Naive thymus-derived CD4-positive, alpha-beta T cell (primary cell): ENCODE results near the gene STK39. TPM values are rescaled to one million over a fixed set of nuclear protein-coding genes. Genes with fewer than 3 reads are reported as not detected.

Experiments used
- ATAC-seq: fragments of 150-1000 bp; cut with Tn5 transposase; 2 replicates; pipeline ENCODE4 v1.10.0; 2021; ENCODE audit warnings: mild to moderate bottlenecking, moderate library complexity
- CTCF ChIA-PET: fragments of 350-600 bp; sonication (Branson Sonifier 250); formaldehyde crosslinking; loops from one replicate; lab custom pipeline; 2021; ENCODE audit warnings: antibody characterized with exemption; lab: Charles Lee
- POLR2A ChIA-PET: fragments of 350-600 bp; sonication (Branson Sonifier 250); formaldehyde crosslinking; loops from one replicate; lab custom pipeline; 2021; ENCODE audit warnings: antibody characterized with exemption, inconsistent platforms; lab: Charles Lee
- DNase-seq, 9 donors: peaks; one replicate each; pipeline versions ENCODE4 v3.0.0 to v3.0.0-alpha.2; 2020 to 2022; ENCODE audit warnings: mixed read lengths in 1 of 9
- H3K27ac ChIP-seq: one replicate; pipeline ENCODE4 v1.7.0; 2013; ENCODE audit warnings: mild to moderate bottlenecking, low read depth, low read length, moderate library complexity
- H3K27me3 ChIP-seq, 2 donors: one replicate each; pipeline ENCODE4 v1.7.0; 2013; ENCODE audit warnings: low read length in 2 of 2, mild to moderate bottlenecking in 2 of 2, moderate library complexity in 2 of 2; ENCODE audit not compliant: control insufficient read depth in 2 of 2, insufficient read depth in 2 of 2
- H3K36me3 ChIP-seq, 3 experiments: 1 replicate in 2 of 3; 2 replicates in 1 of 3; pipeline ENCODE4 v1.7.0; 2013; ENCODE audit warnings: low read length in 3 of 3, mild to moderate bottlenecking in 3 of 3, moderate library complexity in 1 of 3; ENCODE audit not compliant: insufficient read depth in 3 of 3, control insufficient read depth in 2 of 3
- H3K4me1 ChIP-seq, 2 donors: one replicate each; pipeline ENCODE4 v1.7.0; 2013; ENCODE audit warnings: low read length in 2 of 2, mild to moderate bottlenecking in 2 of 2, moderate library complexity in 1 of 2; ENCODE audit not compliant: control insufficient read depth in 2 of 2, insufficient read depth in 2 of 2
- H3K4me3 ChIP-seq: 2 replicates; pipeline ENCODE4 v1.7.0; 2013; ENCODE audit warnings: mild to moderate bottlenecking, low read length
- H3K9me3 ChIP-seq, 3 experiments: 1 replicate in 2 of 3; 2 replicates in 1 of 3; pipeline ENCODE4 v1.7.0; 2013; ENCODE audit warnings: low read length in 3 of 3; ENCODE audit not compliant: control insufficient read depth in 2 of 3
- H3K27ac Mint-ChIP-seq, 9 donors: one replicate each; pipeline ENCODE4 v1.8.0; 2020 to 2022; ENCODE audit warnings: mixed read lengths in 9 of 9, mild to moderate bottlenecking in 8 of 9, moderate library complexity in 5 of 9, inconsistent platforms in 2 of 9
- H3K27me3 Mint-ChIP-seq, 5 donors: one replicate each; pipeline ENCODE4 v1.8.0; 2021 to 2022; ENCODE audit warnings: mixed read lengths in 5 of 5, mild to moderate bottlenecking in 1 of 5
- H3K36me3 Mint-ChIP-seq, 5 donors: one replicate each; pipeline ENCODE4 v1.8.0; 2020 to 2022; ENCODE audit warnings: mixed read lengths in 5 of 5, mild to moderate bottlenecking in 3 of 5, inconsistent platforms in 1 of 5
- H3K4me1 Mint-ChIP-seq, 7 donors: one replicate each; pipeline ENCODE4 v1.8.0; 2020 to 2022; ENCODE audit warnings: mixed read lengths in 7 of 7, mild to moderate bottlenecking in 3 of 7, inconsistent platforms in 1 of 7
- H3K4me3 Mint-ChIP-seq, 10 donors: one replicate each; pipeline ENCODE4 v1.8.0; 2020 to 2022; ENCODE audit warnings: mild to moderate bottlenecking in 10 of 10, mixed read lengths in 10 of 10, moderate library complexity in 6 of 10, inconsistent platforms in 2 of 10
- H3K9me3 Mint-ChIP-seq, 11 donors: one replicate each; pipeline ENCODE4 v1.8.0; 2020 to 2022; ENCODE audit warnings: mixed read lengths in 11 of 11, mild to moderate bottlenecking in 4 of 11, inconsistent platforms in 1 of 11, moderate library complexity in 1 of 11
- intact Hi-C, 2 donors: fragments of 100-400 bp; cut with micrococcal nuclease; formaldehyde crosslinking; loops; one replicate each; pipeline ENCODE4 v1.15.1; 2023
- polyA plus RNA-seq, 2 donors: library from polyadenylated mRNA; unstranded; fragments of 300-500 nt; fragmentation: Illumina TruSeq; gene quantifications; one replicate each; pipeline ENCODE4 v1.2.3, GENCODE V29; 2021
- total RNA-seq, 6 experiments: library from RNA in 5 of 6; stranded (reverse) in 5 of 6; gene quantifications; 1 replicate in 5 of 6; 2 replicates in 1 of 6; pipeline ENCODE4 v1.2.3 and lab custom pipeline; 2021 to 2026

STK39 gene
- total and polyA plus RNA-seq, 7 experiments from 2014 or later: 2.7 to 33.9 (median 16.9) TPM

DNA sequence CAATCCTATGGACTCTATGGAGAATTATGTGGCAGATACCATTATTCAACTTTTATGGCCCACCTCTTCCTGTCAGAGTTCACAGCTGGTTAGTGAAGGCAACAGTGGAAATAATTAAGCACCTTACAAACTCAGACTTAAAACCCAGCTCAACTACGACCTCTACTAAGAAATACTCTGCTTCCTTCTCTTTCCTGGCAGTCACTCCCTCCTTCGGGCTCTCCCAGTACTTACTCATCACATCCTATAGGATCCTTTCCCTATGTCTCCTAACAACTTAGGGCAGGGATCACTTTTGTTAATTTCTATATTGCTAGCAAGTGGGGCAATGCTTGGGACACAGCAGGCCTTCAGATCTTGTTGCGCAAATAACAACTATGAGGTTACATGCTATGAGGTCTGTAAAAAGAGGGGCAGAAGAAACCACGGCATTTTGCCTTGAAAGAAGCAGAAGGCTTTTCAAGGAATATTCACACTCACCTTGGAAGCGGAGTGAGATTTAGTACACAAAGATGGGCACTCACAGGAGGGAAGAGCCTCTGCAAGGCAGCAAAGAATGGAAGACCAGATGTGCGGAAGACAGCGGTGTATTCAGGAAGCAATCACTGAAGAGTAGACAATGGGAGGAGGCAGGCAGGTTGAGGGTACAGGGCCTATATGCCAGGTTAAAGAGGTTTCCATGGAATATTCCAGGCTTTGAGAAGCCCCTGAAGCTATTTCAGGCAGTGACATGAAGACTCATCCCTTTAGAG lies 2.1 kb downstream of the STK39 start:
- no peaks in the 10 kb centered on the region for H3K27me3 ChIP-seq
- DNase-seq: no peak
- H3K4me3 Mint-ChIP-seq: peak overlapping the region; percentile 55 to 92 (median 82)
- peaks cover 0 to 11% (median 0%) of the 10 kb centered on the region in 5 donors for H3K27me3 Mint-ChIP-seq
- H3K9me3 Mint-ChIP-seq: no peaks in the 10 kb centered on the region
- H3K4me3 ChIP-seq: peak overlapping the region; percentile 5
- ChIA-PET POLR2A (no interaction called here), CTCF (interaction anchor here (1.0 kb wide), 1 partner anchor 18 kb away, joined by 3 read pairs; no protein-coding TSS in a partner anchor)
- H3K9me3 ChIP-seq: no peaks in the 10 kb centered on the region
- peak overlapping the region; percentile 25 to 94 (median 81) for H3K27ac Mint-ChIP-seq
- peaks cover 0 to 2% (median 0%) of the 10 kb centered on the region in 5 donors for H3K36me3 Mint-ChIP-seq
- ATAC-seq: no peak
- H3K4me1 Mint-ChIP-seq: peaks cover 16 to 49% (median 42%) of the 10 kb centered on the region in 7 donors
- intact Hi-C loops: loop anchor here (2.0 to 10.0 kb wide), 8 partner anchors 32 to 1580 kb away; partner anchors contain the start of genes CERS6 (in 1 of the 2), CFAP210 (in 1 of the 2), LRP2 (in 1 of the 2) and METTL5 (in 1 of the 2)
- peaks cover 42 to 44% of the 10 kb centered on the region in 2 donors for H3K4me1 ChIP-seq
- no peaks in the 10 kb centered on the region for H3K36me3 ChIP-seq
- peak overlapping the region; percentile 31 for H3K27ac ChIP-seq

DNA sequence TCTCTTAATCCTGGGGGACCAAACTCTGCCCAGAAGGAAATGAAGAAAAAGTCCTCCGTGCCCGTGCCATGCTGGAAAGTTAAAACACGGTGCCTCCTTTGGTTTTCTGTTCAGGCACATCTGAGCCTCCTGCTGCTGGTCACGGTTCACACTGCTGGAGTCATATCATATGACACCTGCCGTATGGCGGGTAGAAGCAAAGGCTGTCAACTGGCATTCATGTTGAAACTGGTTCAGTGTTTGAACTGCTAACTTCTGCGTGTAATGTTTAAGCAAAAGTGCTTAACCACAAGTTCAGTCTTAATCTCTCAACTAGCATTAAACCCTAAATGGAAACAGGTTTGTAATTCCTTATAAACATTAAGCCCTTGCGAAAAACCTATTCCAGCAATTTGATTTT lies 3.1 kb downstream of the STK39 start:
- ATAC-seq (peak; percentile 33), DNase-seq (peak in 8 of 9 donors; percentile 34 to 59 (median 39))
- ChIA-PET CTCF (no interaction called here), POLR2A (interaction anchor here (0.6 kb wide), 1 partner anchor 796 kb away, joined by 3 read pairs; no protein-coding TSS in a partner anchor)
- Mint-ChIP-seq H3K36me3 (no peaks in the 10 kb centered on the region), H3K4me3 (peak overlapping the region; percentile 35 to 92 (median 66)), H3K4me1 (peaks cover 18 to 49% (median 42%) of the 10 kb centered on the region in 7 donors), H3K27me3 (peaks cover 0 to 8% (median 0%) of the 10 kb centered on the region in 5 donors), H3K9me3 (no peaks in the 10 kb centered on the region), H3K27ac (peak overlapping the region; percentile 39 to 94 (median 79))
- H3K9me3 ChIP-seq: no peaks in the 10 kb centered on the region
- H3K27ac ChIP-seq: peak overlapping the region; percentile 31
- H3K4me1 ChIP-seq: peaks cover 51% of the 10 kb centered on the region in 2 donors
- H3K36me3 ChIP-seq: no peaks in the 10 kb centered on the region
- intact Hi-C loops: loop anchor here (1.0 to 10.0 kb wide), 5 partner anchors 10 to 1580 kb away; partner anchors contain the start of genes CERS6 (in 1 of the 2), LRP2 (in 1 of the 2), METTL5 (in 1 of the 2) and UBR3 (in 1 of the 2)
- no peak overlapping the region for H3K4me3 ChIP-seq
- H3K27me3 ChIP-seq: no peaks in the 10 kb centered on the region

DNA sequence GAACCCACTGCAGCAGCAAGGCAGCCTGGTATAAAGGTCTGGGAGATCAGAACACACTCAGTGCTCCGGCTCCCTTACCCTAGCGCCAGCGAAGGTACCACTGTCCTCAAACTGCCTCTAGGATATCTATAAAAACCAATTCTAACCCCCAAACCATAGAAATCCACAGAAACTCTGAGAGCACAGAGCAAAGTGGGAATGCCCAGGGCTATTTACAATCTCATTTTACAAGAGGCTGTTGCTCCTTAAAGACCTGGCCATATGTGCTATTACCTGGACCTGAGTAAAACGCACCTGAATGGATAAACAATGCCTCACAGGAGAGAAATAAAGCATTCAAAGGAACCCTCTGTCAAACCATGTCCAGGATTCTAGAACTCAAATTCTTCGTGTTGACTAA lies 4.3 kb downstream of the STK39 start:
- DNase-seq (no peak), ATAC-seq (no peak)
- Histone ChIP-seq H3K9me3 (no peaks in the 10 kb centered on the region), H3K27ac (no peak overlapping the region), H3K4me1 (peaks cover 55 to 56% of the 10 kb centered on the region in 2 donors), H3K36me3 (no peaks in the 10 kb centered on the region), H3K27me3 (no peaks in the 10 kb centered on the region), H3K4me3 (no peak overlapping the region)
- Mint-ChIP-seq H3K4me3 (peak overlapping the region in 3 of 10 donors; percentile 33 to 71 (median 41)), H3K27me3 (no peaks in the 10 kb centered on the region), H3K4me1 (peaks cover 24 to 42% (median 40%) of the 10 kb centered on the region in 7 donors), H3K9me3 (no peaks in the 10 kb centered on the region), H3K36me3 (peaks cover 0 to 2% (median 0%) of the 10 kb centered on the region in 5 donors), H3K27ac (peak overlapping the region in 2 of 9 donors; percentile 31 to 38)
- POLR2A ChIA-PET: no interaction called here
- intact Hi-C loops: loop anchor here (10.0 kb wide), 3 partner anchors 212 to 1582 kb away; partner anchors contain the start of genes CERS6 (in 1 of the 2), LRP2 (in 1 of the 2), METTL5 (in 1 of the 2) and UBR3 (in 1 of the 2)
- CTCF ChIA-PET: no interaction called here

DNA sequence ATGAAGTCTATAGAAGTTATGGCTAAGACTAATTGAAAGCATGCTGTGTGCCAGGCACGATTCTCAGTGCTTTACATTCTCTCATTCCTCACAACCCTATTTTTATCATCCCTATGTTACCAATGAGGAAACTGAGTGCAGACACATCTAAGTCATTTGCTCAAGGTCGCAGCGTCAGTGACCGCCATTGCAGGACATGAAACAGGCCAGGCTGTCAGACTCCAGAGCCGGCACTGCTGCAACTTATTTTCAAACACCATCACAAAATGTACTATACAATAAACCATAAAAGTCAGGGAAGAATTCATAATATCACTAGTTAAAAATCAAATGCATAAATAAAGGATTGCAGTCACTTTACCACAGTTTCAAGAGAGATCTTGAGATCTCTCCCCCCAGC lies 5.6 kb downstream of the STK39 start:
- intact Hi-C loops: loop anchor here (10.0 kb wide), 3 partner anchors 213 to 1583 kb away; partner anchors contain the start of genes CERS6 (in 1 of the 2), LRP2 (in 1 of the 2), METTL5 (in 1 of the 2) and UBR3 (in 1 of the 2)
- Histone ChIP-seq H3K4me1 (peaks cover 55 to 56% of the 10 kb centered on the region in 2 donors), H3K36me3 (no peaks in the 10 kb centered on the region), H3K27me3 (no peaks in the 10 kb centered on the region), H3K4me3 (no peak overlapping the region), H3K9me3 (no peaks in the 10 kb centered on the region), H3K27ac (no peak overlapping the region)
- ChIA-PET CTCF (no interaction called here), POLR2A (no interaction called here)
- no peak overlapping the region for H3K27ac Mint-ChIP-seq
- H3K36me3 Mint-ChIP-seq: peaks cover 0 to 13% (median 4%) of the 10 kb centered on the region in 5 donors
- ATAC-seq (no peak), DNase-seq (no peak)
- H3K4me3 Mint-ChIP-seq: no peak overlapping the region
- H3K27me3 Mint-ChIP-seq: no peaks in the 10 kb centered on the region
- peaks cover 32 to 42% (median 37%) of the 10 kb centered on the region in 7 donors for H3K4me1 Mint-ChIP-seq
- no peaks in the 10 kb centered on the region for H3K9me3 Mint-ChIP-seq

DNA sequence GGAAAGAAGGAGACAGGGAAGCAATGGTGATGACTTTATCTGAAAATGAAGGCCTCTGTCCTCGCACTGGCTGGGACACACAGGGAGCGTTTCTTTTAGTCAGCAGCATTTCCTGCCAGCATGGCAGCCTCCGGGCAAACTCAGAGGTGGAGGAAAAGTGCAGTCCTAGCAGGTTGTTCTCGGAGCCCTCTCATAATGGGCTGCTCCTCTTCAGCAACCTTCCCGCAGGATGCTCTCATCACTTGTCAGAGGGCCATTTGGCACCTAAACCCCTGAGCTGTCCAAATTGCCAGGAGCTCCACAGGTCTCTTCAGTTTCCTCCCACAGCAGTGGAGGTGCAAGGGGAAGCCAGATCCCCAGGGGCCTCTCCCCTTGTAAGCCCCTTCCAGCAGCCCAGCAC lies 6.2 kb downstream of the STK39 start:
- peaks cover 55 to 56% of the 10 kb centered on the region in 2 donors for H3K4me1 ChIP-seq
- DNase-seq: peak in 2 of 9 donors; percentile 13 to 26
- H3K36me3 ChIP-seq: no peaks in the 10 kb centered on the region
- ChIA-PET POLR2A (no interaction called here), CTCF (no interaction called here)
- Mint-ChIP-seq H3K4me3 (no peak overlapping the region), H3K27ac (no peak overlapping the region), H3K27me3 (no peaks in the 10 kb centered on the region), H3K9me3 (no peaks in the 10 kb centered on the region), H3K4me1 (peaks cover 31 to 40% (median 34%) of the 10 kb centered on the region in 7 donors), H3K36me3 (peaks cover 0 to 16% (median 4%) of the 10 kb centered on the region in 5 donors)
- H3K9me3 ChIP-seq: no peaks in the 10 kb centered on the region
- ATAC-seq: no peak
- no peak overlapping the region for H3K27ac ChIP-seq
- intact Hi-C loops: loop anchor here (10.0 kb wide), 3 partner anchors 214 to 1584 kb away; partner anchors contain the start of genes CERS6 (in 1 of the 2), LRP2 (in 1 of the 2), METTL5 (in 1 of the 2) and UBR3 (in 1 of the 2)
- no peaks in the 10 kb centered on the region for H3K27me3 ChIP-seq
- no peak overlapping the region for H3K4me3 ChIP-seq

DNA sequence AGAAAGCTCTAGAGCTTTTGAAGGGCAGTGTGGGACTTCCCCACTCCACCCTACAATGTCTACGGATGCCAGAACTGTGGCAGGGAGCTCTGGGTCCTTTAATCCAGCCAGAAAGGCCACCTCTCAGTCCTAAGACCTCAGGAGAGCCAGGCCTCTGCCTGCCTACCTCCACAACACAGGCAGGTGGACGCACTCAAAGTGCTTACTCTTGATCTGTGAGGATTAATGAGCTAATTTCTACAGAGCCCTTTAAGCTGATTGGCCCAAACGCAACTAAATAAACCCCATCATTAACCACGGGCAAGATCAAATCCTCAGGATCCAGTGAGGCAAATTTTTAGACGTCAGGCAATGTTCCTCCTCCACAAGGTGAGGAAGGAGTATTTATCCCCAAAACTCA lies 8.1 kb downstream of the STK39 start:
- intact Hi-C loops: no loop called here
- CTCF ChIA-PET: no interaction called here
- POLR2A ChIA-PET: no interaction called here
- Mint-ChIP-seq H3K27ac (peak overlapping the region in 3 of 9 donors; percentile 11 to 35 (median 32)), H3K4me3 (peak overlapping the region in 2 of 10 donors; percentile 9 to 15), H3K27me3 (no peaks in the 10 kb centered on the region), H3K36me3 (peaks cover 0 to 22% (median 4%) of the 10 kb centered on the region in 5 donors), H3K4me1 (peaks cover 23 to 36% (median 25%) of the 10 kb centered on the region in 7 donors), H3K9me3 (peaks cover 0 to 1% (median 0%) of the 10 kb centered on the region in 11 donors)
- no peak overlapping the region for H3K27ac ChIP-seq
- peaks cover 43 to 49% of the 10 kb centered on the region in 2 donors for H3K4me1 ChIP-seq
- no peak for ATAC-seq
- no peak overlapping the region for H3K4me3 ChIP-seq
- no peaks in the 10 kb centered on the region for H3K27me3 ChIP-seq
- no peak for DNase-seq
- no peaks in the 10 kb centered on the region for H3K36me3 ChIP-seq
- no peaks in the 10 kb centered on the region for H3K9me3 ChIP-seq
